GM12892 (cell line): ENCODE data around the gene XRN1.

Experiments
- POLR2A ChIP-seq: IDR thresholded peaks from 2 replicates; pipeline ENCODE4 v1.6.1; 2011; ENCODE audit warnings: low read depth, low read length, control low read depth
- POLR2AphosphoS5 ChIP-seq: IDR thresholded peaks from 2 replicates; pipeline ENCODE4 v1.6.1; 2011; ENCODE audit warnings: low read depth, low read length, control low read depth

- no peak for TF ChIP-seq POLR2AphosphoS5
- no peak for TF ChIP-seq POLR2A
Observed at GRCh38 chr3:142424754-142425153, 23.1 kb downstream of the XRN1 start.
